Ishikawa (cell line): ENCODE data around the gene CHN2.
A peak's percentile ranks its signal among the peaks of the same experiment; 100 is the strongest.

Experiments used
- CEBPB ChIP-seq: IDR thresholded peaks from 2 replicates; pipeline ENCODE4 v1.6.1; 2012
- CREB1 ChIP-seq: IDR thresholded peaks from 2 replicates; pipeline ENCODE4 v1.6.1; 2012; ENCODE audit warnings: low read depth
- EGR1 ChIP-seq: IDR thresholded peaks from 2 replicates; pipeline ENCODE4 v1.6.1; 2012
- EP300 ChIP-seq: IDR thresholded peaks from 2 replicates; pipeline ENCODE4 v1.6.1; 2012; ENCODE audit warnings: borderline replicate concordance
- FOXM1 ChIP-seq: IDR thresholded peaks from 2 replicates; pipeline ENCODE4 v1.6.1; 2012; ENCODE audit warnings: low read depth, borderline replicate concordance
- NFIC ChIP-seq: IDR thresholded peaks from 2 replicates; pipeline ENCODE4 v1.6.1; 2012
- RAD21 ChIP-seq: IDR thresholded peaks from 2 replicates; pipeline ENCODE4 v1.6.1; 2012; ENCODE audit warnings: low read depth
- TAF1 ChIP-seq: IDR thresholded peaks from 2 replicates; pipeline ENCODE4 v1.6.1; 2012; ENCODE audit warnings: low read depth, mild to moderate bottlenecking
- TCF12 ChIP-seq: IDR thresholded peaks from 2 replicates; pipeline ENCODE4 v1.6.1; 2012; ENCODE audit warnings: low read depth
- YY1 ChIP-seq: IDR thresholded peaks from 2 replicates; pipeline ENCODE4 v1.6.1; 2012; ENCODE audit warnings: low read depth
- ZBTB7A ChIP-seq: IDR thresholded peaks from 2 replicates; pipeline ENCODE4 v1.6.1; 2012; ENCODE audit warnings: low read depth
- TF ChIP-seq, protein P1 (sequence below): IDR thresholded peaks from 2 replicates; pipeline ENCODE4 v1.6.1; 2012
- TF ChIP-seq, protein P2 (sequence below): IDR thresholded peaks from 2 replicates; pipeline ENCODE4 v1.6.1; 2012; ENCODE audit warnings: low read depth, mild to moderate bottlenecking

DNA sequence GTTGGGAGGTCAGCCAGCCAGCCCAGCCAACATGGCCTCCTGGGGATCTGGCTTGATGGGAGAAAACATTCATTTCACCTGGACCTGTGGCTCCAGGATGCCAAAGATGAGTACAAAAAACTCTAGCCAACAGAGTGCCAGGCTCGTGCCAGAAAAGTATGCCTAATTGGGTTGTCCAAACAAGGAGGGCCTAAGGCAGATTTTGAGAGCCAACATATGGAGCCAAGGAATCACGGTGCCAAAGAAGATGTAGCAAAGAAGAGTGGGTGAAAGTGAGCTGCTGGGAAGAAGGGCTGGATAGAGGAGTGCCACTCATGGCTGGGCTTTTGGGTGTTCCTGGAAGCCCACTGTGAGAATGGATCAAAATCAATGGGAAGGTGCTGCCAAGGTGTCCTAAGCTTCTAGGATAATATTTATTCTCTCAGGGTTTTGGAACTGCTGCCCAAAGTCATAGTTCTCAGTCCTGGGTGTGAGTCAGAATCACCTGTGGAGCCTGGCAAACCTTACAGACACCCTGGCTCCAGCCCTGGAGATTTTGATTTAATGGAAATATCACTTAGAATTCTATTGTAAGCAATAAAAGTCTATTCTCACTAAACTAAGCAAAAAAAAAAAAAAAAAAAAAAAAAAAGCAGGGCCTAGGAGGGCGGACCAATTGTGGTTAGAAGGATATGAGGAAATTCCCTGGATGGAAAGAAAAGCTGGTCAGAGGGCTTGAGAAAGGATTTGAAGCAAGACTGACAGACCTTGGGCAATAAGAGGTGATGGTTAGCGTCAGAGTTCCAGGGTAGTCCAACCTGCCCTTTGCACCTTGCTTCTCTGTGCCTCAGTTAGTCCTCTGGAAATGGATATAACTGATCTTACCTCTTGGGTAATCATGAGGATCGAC, 186.9 kb downstream of the CHN2 start:
- TF ChIP-seq NFIC: peak; percentile 77
- TF ChIP-seq EP300: peak; percentile 79; the same call in 1 of the 2 replicates
- TF ChIP-seq TAF1: no peak
- no peak for TF ChIP-seq RAD21
- TF ChIP-seq EGR1: no peak
- TF ChIP-seq CREB1: no peak
- TF ChIP-seq, protein P1, sequence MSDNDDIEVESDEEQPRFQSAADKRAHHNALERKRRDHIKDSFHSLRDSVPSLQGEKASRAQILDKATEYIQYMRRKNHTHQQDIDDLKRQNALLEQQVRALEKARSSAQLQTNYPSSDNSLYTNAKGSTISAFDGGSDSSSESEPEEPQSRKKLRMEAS: no peak
- peak; percentile 49; the same call in 1 of the 2 replicates for TF ChIP-seq FOXM1
- TF ChIP-seq CEBPB: peak; percentile 64; the same call in 1 of the 2 replicates
- TF ChIP-seq, protein P2, sequence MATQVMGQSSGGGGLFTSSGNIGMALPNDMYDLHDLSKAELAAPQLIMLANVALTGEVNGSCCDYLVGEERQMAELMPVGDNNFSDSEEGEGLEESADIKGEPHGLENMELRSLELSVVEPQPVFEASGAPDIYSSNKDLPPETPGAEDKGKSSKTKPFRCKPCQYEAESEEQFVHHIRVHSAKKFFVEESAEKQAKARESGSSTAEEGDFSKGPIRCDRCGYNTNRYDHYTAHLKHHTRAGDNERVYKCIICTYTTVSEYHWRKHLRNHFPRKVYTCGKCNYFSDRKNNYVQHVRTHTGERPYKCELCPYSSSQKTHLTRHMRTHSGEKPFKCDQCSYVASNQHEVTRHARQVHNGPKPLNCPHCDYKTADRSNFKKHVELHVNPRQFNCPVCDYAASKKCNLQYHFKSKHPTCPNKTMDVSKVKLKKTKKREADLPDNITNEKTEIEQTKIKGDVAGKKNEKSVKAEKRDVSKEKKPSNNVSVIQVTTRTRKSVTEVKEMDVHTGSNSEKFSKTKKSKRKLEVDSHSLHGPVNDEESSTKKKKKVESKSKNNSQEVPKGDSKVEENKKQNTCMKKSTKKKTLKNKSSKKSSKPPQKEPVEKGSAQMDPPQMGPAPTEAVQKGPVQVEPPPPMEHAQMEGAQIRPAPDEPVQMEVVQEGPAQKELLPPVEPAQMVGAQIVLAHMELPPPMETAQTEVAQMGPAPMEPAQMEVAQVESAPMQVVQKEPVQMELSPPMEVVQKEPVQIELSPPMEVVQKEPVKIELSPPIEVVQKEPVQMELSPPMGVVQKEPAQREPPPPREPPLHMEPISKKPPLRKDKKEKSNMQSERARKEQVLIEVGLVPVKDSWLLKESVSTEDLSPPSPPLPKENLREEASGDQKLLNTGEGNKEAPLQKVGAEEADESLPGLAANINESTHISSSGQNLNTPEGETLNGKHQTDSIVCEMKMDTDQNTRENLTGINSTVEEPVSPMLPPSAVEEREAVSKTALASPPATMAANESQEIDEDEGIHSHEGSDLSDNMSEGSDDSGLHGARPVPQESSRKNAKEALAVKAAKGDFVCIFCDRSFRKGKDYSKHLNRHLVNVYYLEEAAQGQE: no peak
- TF ChIP-seq TCF12: peak; percentile 46; the same call in 1 of the 2 replicates
- no peak for TF ChIP-seq YY1
- no peak for TF ChIP-seq ZBTB7A
